VCaP (cell line): Measurements from ENCODE around the gene HERC2.
"Not testable (repeated sequence)": the region's sequence is repeated elsewhere in the genome, so short reads cannot be mapped to it uniquely, and the experiment has no call there.

ENCODE experiments used
- H3K27ac ChIP-seq: fragments of 450-650 bp; 2 replicates; pipeline ENCODE4 v1.5.1; 2017
- TF ChIP-seq, protein P1 (sequence below): fragments of 450-650 bp; conservative IDR thresholded peaks from 2 replicates; pipeline ENCODE4 v1.5.1; 2017; ENCODE audit warnings: mild to moderate bottlenecking, moderate library complexity

The HERC2 gene

DNA sequence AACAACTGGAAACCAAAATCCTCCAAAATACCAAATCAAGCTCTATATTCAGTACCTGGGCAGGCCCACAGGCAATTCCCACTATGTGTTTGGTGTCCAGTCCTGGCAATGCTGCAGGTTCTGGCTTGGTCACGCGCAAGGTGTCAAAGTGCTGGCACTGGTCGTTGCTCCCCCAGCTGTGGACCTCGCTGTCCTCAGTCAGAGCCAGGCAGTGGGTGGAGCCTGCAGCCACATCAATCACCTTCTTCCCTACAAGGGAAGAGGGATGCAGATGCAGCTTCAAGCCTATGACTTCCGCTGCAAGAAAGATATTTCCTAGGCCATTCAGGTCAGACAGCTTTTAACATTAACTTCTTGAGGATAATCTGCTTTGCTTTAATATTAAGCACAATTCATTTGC, 61.3 kb downstream of the HERC2 start:
- H3K27ac ChIP-seq = no peak overlapping the region
- TF ChIP-seq, protein P1, sequence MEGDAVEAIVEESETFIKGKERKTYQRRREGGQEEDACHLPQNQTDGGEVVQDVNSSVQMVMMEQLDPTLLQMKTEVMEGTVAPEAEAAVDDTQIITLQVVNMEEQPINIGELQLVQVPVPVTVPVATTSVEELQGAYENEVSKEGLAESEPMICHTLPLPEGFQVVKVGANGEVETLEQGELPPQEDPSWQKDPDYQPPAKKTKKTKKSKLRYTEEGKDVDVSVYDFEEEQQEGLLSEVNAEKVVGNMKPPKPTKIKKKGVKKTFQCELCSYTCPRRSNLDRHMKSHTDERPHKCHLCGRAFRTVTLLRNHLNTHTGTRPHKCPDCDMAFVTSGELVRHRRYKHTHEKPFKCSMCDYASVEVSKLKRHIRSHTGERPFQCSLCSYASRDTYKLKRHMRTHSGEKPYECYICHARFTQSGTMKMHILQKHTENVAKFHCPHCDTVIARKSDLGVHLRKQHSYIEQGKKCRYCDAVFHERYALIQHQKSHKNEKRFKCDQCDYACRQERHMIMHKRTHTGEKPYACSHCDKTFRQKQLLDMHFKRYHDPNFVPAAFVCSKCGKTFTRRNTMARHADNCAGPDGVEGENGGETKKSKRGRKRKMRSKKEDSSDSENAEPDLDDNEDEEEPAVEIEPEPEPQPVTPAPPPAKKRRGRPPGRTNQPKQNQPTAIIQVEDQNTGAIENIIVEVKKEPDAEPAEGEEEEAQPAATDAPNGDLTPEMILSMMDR = no peak

DNA sequence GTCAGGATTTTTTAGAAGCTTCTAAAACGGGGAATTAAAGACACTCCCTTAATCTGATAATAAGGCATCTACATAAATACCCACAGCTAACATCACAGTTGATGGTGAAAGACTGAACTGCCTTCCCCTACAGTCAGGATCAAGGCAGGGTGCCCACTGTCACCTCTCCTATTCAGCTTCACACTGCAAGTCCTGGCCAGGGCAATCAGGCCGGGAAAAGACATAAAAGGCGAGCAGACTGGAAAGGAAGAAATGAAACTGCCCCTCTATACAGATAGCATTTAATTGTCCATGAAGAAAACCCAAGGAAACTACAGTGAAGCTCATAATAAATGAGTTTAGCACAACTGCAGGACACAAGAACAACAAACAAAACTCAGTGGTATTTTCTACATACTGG, 61.7 kb downstream of the HERC2 start:
- no peak overlapping the region for H3K27ac ChIP-seq
- TF ChIP-seq, protein P1 = no peak

DNA sequence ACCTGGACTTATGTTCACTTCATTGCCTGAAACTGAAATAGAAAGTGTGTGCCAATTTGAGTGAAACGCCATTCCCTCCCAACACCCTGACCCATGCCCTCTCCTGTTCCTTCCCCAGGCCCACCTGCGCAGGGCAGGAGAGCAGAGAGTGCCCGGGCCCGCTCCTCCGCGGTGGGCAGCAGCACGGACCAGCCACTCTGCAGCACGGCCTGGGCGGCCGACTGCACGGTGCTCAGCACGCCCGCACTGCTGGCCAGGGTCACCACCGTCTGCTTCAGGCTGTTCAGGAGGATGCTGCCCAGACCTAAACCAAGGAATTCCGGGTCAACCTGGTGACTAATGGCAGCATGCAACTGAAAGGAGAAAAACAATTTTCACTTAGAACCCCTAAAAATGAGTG, 66.0 kb downstream of the HERC2 start:
- no peak overlapping the region for H3K27ac ChIP-seq
- TF ChIP-seq, protein P1 = no peak

DNA sequence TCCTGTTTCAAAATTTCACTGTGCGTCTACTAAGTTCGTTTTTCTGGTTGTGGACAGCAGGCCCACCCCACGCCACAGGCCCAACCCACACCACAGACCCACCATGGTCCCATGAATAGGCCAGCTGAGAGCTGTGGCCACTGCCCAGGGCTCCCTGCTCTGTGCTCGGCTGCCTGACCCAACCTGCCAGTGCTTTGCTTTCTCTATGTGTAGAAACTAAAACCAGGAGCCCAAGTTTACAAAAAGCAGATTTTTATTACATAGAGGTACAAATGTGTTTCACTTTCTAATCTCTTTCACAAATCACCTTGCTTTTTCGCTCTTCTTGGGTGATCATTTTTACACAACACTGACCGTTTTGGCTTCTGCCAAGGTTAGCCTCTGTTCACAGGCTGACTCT, 69.1 kb downstream of the HERC2 start:
- no peak overlapping the region for H3K27ac ChIP-seq
- TF ChIP-seq, protein P1 = no peak

DNA sequence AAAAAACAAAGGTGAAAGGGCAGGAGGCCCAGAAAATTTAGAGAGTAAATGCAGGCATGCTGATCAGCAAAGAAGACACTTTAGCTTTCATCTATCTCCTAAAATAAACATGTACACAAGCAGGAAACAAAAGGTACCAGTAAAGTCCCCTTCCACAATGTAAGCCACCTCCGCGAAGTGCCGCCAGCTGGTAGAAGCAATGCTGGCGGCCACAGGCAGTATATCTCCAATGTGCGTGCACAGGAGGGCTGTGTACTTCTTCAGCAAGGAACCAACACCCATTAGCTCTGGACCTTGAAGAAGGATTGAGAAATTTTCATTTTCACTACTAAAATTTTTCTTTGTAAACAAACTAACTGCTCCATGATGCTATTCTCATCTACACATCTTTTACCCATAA, 75.4 kb downstream of the HERC2 start:
- TF ChIP-seq, protein P1 = no peak
- H3K27ac ChIP-seq = no peak overlapping the region

DNA sequence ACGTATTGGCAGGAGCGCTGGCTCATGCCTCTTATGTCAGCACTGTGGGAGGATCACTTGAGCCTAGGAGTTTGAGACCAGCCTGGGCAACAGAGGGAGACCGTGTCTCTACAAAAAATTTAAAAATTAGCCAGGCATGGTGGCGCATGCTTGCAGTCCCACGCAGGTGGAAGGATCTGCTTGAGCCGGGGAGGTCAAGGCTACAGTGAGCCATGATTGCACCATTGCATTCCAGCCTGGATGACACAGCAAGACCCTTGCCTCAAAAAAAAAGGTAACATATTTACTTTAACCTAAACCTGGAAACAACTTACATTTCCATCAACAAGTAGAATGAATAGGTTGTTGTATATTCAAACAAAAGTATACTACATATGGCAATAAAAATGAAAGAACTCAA, 78.1 kb downstream of the HERC2 start:
- TF ChIP-seq, protein P1 = no peak
- H3K27ac ChIP-seq = no peak overlapping the region

DNA sequence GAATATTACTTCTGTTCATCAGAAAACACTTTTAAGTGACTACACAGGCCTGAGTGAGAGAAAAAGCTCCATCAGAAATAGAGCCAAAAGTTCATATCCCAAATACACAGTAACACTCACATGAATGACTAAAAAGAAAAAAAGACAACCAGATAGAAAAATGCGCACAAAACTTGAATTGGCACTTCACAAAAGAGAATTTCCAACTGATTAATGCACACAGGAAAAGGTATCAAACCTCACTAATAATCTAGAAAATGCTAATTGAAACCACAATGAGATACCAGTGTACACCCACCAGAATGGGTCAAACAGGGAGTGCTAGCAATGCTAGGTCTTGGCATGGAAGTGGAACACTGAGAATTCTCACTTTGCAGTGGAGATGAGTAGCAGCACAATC, 78.6 kb downstream of the HERC2 start:
- TF ChIP-seq, protein P1 = no peak
- no peak overlapping the region for H3K27ac ChIP-seq

DNA sequence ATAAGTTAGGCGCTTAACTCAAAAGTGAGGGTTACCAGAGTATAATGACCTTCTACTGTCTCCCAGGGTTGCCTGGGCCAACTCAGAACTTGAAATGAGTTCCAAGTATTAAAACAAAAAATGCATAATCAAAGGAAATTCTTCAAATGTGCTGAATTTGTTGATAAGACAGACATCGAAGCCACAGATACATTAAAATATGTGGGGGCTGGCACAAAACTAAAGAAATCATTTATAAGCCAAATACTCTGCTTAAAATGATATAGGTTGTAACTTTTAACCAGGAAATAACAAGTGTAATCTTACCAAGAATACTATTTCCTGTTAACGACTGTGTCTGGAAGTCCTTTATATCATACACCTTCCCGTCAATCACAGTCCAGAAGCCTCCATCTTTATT, 83.7 kb downstream of the HERC2 start:
- not testable (repeated sequence) for H3K27ac ChIP-seq

DNA sequence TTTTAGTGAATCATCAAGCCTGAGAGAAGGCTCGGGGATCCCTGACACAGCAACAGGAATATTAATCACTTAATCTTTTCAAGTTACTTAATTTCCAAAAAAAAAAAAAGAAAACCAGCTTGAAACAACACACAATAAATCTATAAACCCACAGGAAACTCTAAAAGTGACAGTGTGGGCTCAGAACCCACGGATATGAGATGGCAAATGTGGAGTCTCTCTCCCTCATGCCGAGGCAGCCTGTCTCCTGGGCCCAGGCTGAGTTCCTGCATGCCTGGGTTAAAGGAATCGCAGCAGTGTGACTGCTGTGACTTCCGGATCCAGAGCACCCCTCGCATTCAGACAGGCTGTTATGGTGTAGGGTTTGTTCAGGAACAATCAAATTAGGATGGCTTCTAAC, 90.2 kb downstream of the HERC2 start:
- H3K27ac ChIP-seq = not testable (repeated sequence)

DNA sequence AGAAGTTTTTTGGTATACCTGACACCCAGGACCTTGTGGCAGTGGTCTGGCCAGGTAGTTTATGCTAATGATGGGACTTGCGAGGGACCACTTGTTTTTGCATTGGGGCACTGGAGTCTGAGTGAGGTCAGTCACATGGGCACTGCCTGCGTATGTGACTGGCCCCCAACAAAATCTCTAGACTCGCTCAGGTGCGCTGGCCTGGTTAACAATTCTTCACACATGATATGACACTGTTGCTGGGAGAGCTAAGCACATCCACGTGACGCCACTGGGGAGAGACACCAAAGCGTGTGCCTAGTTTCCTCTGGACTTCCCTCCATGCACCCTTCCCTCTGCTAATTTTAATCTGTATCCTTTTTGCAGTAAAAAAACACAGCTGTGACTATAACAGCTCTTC, 90.6 kb downstream of the HERC2 start:
- not testable (repeated sequence) for H3K27ac ChIP-seq

DNA sequence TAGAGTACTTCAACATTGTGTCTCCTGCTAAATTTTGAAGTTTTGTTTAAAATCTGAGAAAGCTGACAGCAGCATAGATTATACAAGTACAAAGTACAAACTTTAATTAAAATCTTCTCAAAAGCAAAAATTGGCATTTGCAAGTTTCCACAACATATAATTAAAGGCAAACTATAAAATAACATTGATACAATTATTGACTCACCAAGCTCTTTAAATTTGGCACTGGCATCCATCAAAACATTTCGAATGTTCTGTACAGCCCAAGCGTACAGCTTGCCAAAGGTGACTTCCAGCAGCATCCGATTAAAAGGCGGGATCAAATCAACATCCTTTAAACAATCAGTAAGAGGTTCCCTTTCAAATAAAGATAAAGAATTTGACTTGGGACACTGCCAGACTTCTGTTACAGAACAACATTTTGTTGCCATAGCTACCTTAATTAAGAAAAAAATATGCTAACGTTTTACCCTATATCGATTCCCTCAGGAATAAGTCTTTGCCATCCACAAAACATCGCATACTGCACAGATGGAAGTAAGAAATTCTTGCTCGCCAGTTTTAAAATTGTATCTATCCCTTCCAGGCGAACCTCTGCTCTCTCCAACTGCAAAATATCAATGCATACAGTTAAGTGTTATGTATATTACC, 92.9 kb downstream of the HERC2 start:
- not testable (repeated sequence) for H3K27ac ChIP-seq
